PC-3 (cell line): Measurements from ENCODE around the gene PPP2R3A. TPM values are rescaled to one million over a fixed set of nuclear protein-coding genes. Genes with fewer than 3 reads are reported as not detected.

Experiments
- ATAC-seq: fragments of 200-7000 bp; cut with Tn5 transposase; 2 replicates; pipeline ENCODE4 v1.9.1; 2020; ENCODE audit warnings: mild to moderate bottlenecking, moderate library complexity
- BruUV-seq: library from RNA; stranded (reverse); fragments of 400-500 nt; replicated peaks from 2 replicates; lab custom pipeline; 2021; lab: Mats Ljungman, UMichigan
- CTCF ChIA-PET: fragments of 300-600 bp; sonication (Branson Sonifier 250); formaldehyde crosslinking; loops from one replicate; lab custom pipeline; 2022; ENCODE audit warnings: antibody characterized with exemption; lab: Charles Lee
- POLR2A ChIA-PET: fragments of 300-600 bp; sonication (Branson Sonifier 250); formaldehyde crosslinking; loops from one replicate; lab custom pipeline; 2022; ENCODE audit warnings: antibody characterized with exemption; ENCODE audit not compliant: unreplicated experiment; lab: Charles Lee
- DNase-seq: peaks from one replicate; pipeline ENCODE4 v3.0.0-alpha.2; 2015
- H2AFZ ChIP-seq: fragments of 300-600 bp; sonication (generic); 2 replicates; pipeline ENCODE4 v1.6.0; 2016; ENCODE audit warnings: antibody characterized with exemption, low read length
- H3F3A ChIP-seq: fragments of 300-600 bp; sonication (generic); one replicate; pipeline ENCODE4 v1.6.0; 2017; ENCODE audit warnings: antibody characterized with exemption, low read length, control low read depth, mild to moderate bottlenecking; ENCODE audit not compliant: unreplicated experiment
- H3K27ac ChIP-seq: fragments of 300-600 bp; sonication (generic); 2 replicates; pipeline ENCODE4 v1.5.1; 2016; ENCODE audit warnings: mild to moderate bottlenecking, low read length
- H3K27me3 ChIP-seq: fragments of 300-600 bp; sonication (generic); 2 replicates; pipeline ENCODE4 v1.6.1; 2016; ENCODE audit warnings: low read length, mixed read lengths
- H3K36me3 ChIP-seq: fragments of 300-600 bp; sonication (generic); 2 replicates; pipeline ENCODE4 v1.6.1; 2016; ENCODE audit warnings: low read depth, mixed run types, low read length, mixed read lengths
- H3K4me1 ChIP-seq: fragments of 300-600 bp; sonication (generic); 2 replicates; pipeline ENCODE4 v1.5.1; 2016; ENCODE audit warnings: low read length; ENCODE audit not compliant: insufficient read depth
- H3K4me2 ChIP-seq: fragments of 300-600 bp; sonication (generic); 2 replicates; pipeline ENCODE4 v1.6.0; 2016; ENCODE audit warnings: low read length
- H3K4me3 ChIP-seq: fragments of 300-600 bp; sonication (generic); 2 replicates; pipeline ENCODE4 v1.5.1; 2016; ENCODE audit warnings: mild to moderate bottlenecking, low read length, mixed read lengths
- H3K79me2 ChIP-seq: fragments of 300-600 bp; sonication (generic); 2 replicates; pipeline ENCODE4 v1.6.1; 2017; ENCODE audit warnings: low read length, mixed read lengths
- H3K9ac ChIP-seq: fragments of 300-600 bp; sonication (generic); 2 replicates; pipeline ENCODE4 v1.6.0; 2016; ENCODE audit warnings: mild to moderate bottlenecking, low read length
- H3K9me2 ChIP-seq: fragments of 300-600 bp; sonication (generic); replicated peaks from 2 replicates; pipeline ENCODE4 v1.6.1; 2016; ENCODE audit warnings: mixed run types, low read length, mixed read lengths
- H3K9me3 ChIP-seq: fragments of 300-600 bp; sonication (generic); 2 replicates; pipeline ENCODE4 v1.6.1; 2016; ENCODE audit warnings: low read length, mixed read lengths
- H4K20me1 ChIP-seq: fragments of 300-600 bp; sonication (generic); 2 replicates; pipeline ENCODE4 v1.6.1; 2016; ENCODE audit warnings: low read length, mixed read lengths
- EZH2 ChIP-seq: fragments of 300-600 bp; sonication (generic); IDR thresholded peaks from one replicate; pipeline ENCODE4 v1.6.1; 2017; ENCODE audit warnings: antibody characterized with exemption, mild to moderate bottlenecking, low read length; ENCODE audit not compliant: unreplicated experiment
- EZH2phosphoT487 ChIP-seq: fragments of 300-600 bp; sonication (generic); IDR thresholded peaks from 2 replicates; pipeline ENCODE4 v1.6.1; 2018; ENCODE audit warnings: mild to moderate bottlenecking, antibody characterized with exemption, low read length, borderline replicate concordance
- intact Hi-C: fragments of 100-400 bp; cut with micrococcal nuclease; formaldehyde crosslinking; loops from 2 replicates; pipeline ENCODE4 v1.9.0; 2023
- total RNA-seq: library from RNA; depleted of rRNA; stranded (reverse); fragments of >200 nt; gene quantifications from 2 replicates; pipeline ENCODE4 v1.2.3, GENCODE V29; 2014
- TF ChIP-seq, protein P1 (sequence below): fragments of 300-600 bp; sonication (generic); conservative IDR thresholded peaks from 2 replicates; pipeline ENCODE4 v1.5.1; 2017; ENCODE audit warnings: antibody characterized with exemption, low read depth, mild to moderate bottlenecking, low read length

Gene PPP2R3A
- total RNA-seq, 1 experiment from 2014 or later: 12.3 TPM

- ATAC-seq: peak; percentile 75
- peaks cover 16% of the 10 kb centered on the region for H3K4me1 ChIP-seq
- CTCF ChIA-PET: no interaction called here
- H3K9me3 ChIP-seq: no peaks in the 10 kb centered on the region
- peak overlapping the region; percentile 35 for H3K4me2 ChIP-seq
- no peaks in the 10 kb centered on the region for H3K9me2 ChIP-seq
- peaks cover 32% of the 10 kb centered on the region for H4K20me1 ChIP-seq
- TF ChIP-seq EZH2phosphoT487: no peak
- TF ChIP-seq, protein P1, sequence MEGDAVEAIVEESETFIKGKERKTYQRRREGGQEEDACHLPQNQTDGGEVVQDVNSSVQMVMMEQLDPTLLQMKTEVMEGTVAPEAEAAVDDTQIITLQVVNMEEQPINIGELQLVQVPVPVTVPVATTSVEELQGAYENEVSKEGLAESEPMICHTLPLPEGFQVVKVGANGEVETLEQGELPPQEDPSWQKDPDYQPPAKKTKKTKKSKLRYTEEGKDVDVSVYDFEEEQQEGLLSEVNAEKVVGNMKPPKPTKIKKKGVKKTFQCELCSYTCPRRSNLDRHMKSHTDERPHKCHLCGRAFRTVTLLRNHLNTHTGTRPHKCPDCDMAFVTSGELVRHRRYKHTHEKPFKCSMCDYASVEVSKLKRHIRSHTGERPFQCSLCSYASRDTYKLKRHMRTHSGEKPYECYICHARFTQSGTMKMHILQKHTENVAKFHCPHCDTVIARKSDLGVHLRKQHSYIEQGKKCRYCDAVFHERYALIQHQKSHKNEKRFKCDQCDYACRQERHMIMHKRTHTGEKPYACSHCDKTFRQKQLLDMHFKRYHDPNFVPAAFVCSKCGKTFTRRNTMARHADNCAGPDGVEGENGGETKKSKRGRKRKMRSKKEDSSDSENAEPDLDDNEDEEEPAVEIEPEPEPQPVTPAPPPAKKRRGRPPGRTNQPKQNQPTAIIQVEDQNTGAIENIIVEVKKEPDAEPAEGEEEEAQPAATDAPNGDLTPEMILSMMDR: no peak
- no peak for TF ChIP-seq EZH2
- POLR2A ChIA-PET: no interaction called here
- H3K27me3 ChIP-seq: no peaks in the 10 kb centered on the region
- H3K9ac ChIP-seq: no peak overlapping the region
- DNase-seq: peak; percentile 38
- peaks cover 3% of the 10 kb centered on the region for H3F3A ChIP-seq
- peak overlapping the region; percentile 64 for H3K27ac ChIP-seq
- no peak overlapping the region for H2AFZ ChIP-seq
- intact Hi-C loops: no loop called here
- no peaks in the 10 kb centered on the region for H3K36me3 ChIP-seq
- H3K4me3 ChIP-seq: no peak overlapping the region
- H3K79me2 ChIP-seq: peaks cover 100% of the 10 kb centered on the region
- no TSS peak for BruUV-seq
Observed at GRCh38 chr3:136171097-136171542, 205.6 kb downstream of the PPP2R3A start.

- H4K20me1 ChIP-seq: peaks cover 24% of the 10 kb centered on the region
- H3K36me3 ChIP-seq: no peaks in the 10 kb centered on the region
- no peaks in the 10 kb centered on the region for H3K9me3 ChIP-seq
- intact Hi-C loops: no loop called here
- no peak overlapping the region for H3K9ac ChIP-seq
- DNase-seq (no peak), ATAC-seq (no peak)
- no peaks in the 10 kb centered on the region for H3K27me3 ChIP-seq
- no peak overlapping the region for H3K4me3 ChIP-seq
- TF ChIP-seq EZH2phosphoT487: no peak
- TF ChIP-seq, protein P1: no peak
- no peak for TF ChIP-seq EZH2
- H2AFZ ChIP-seq: no peak overlapping the region
- peaks cover 16% of the 10 kb centered on the region for H3K4me1 ChIP-seq
- CTCF ChIA-PET: no interaction called here
- BruUV-seq: no TSS peak
- POLR2A ChIA-PET: no interaction called here
- no peak overlapping the region for H3K27ac ChIP-seq
- peaks cover 100% of the 10 kb centered on the region for H3K79me2 ChIP-seq
- peaks cover 3% of the 10 kb centered on the region for H3F3A ChIP-seq
- no peaks in the 10 kb centered on the region for H3K9me2 ChIP-seq
- no peak overlapping the region for H3K4me2 ChIP-seq
Observed at GRCh38 chr3:136173939-136174490, 208.5 kb downstream of the PPP2R3A start.

GRCh38 chr3:136177876-136178275 is 212.3 kb downstream of the PPP2R3A start:
- Histone ChIP-seq H3K4me2 (no peak overlapping the region), H3K9me2 (no peaks in the 10 kb centered on the region), H3K27me3 (no peaks in the 10 kb centered on the region), H3F3A (no peaks in the 10 kb centered on the region), H3K36me3 (no peaks in the 10 kb centered on the region), H3K9ac (no peak overlapping the region), H3K4me3 (no peak overlapping the region), H2AFZ (no peak overlapping the region), H3K27ac (no peak overlapping the region), H3K4me1 (peaks cover 4% of the 10 kb centered on the region; the same call in 1 of the 2 replicates), H4K20me1 (peaks cover 38% of the 10 kb centered on the region), H3K9me3 (no peaks in the 10 kb centered on the region), H3K79me2 (peaks cover 99% of the 10 kb centered on the region)
- BruUV-seq: no TSS peak
- CTCF ChIA-PET: no interaction called here
- intact Hi-C loops: no loop called here
- DNase-seq: no peak
- POLR2A ChIA-PET: no interaction called here
- TF ChIP-seq EZH2: no peak
- TF ChIP-seq EZH2phosphoT487: no peak
- TF ChIP-seq, protein P1: no peak
- ATAC-seq: no peak
